Kidney tubule cell (primary cell): ENCODE data around the gene BLID.

ENCODE experiments used
- DNase-seq: peaks from one replicate; pipeline ENCODE4 v3.0.0-alpha.2; 2018; ENCODE audit warnings: low spot score

BLID gene

DNA sequence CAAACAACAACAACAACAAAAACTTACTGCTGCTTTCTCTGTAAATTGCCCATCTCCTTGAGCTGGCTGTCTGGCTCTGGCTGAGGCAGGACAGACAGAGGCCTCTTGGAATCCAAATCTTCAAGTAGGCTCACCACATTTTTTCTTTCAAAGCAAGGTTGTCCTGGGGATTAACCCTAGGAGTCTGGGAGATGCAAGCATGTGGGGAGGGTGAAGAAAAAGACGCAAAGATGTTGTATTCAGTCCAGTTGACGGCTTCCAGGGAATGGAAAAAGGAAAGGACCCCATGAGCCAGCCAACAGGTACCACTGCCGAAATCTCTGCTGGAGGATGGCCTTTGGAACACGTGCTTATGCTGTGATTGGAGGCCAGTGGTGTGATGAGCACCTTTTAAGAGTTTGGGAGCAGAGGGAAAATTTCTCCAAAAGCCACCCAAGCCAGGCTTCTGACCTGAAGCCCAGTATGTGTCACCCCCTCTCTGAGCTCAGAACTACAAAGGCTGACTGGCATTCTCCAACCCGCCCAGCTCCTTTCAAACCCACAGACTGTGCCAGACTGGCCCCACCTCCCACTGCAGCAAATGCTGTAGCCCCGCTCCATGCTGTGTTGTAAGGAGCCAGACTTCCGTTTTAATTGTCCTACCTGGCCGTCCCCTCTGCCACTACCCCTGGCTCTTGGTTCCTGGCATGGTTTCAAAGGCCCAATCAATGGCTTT, 10.8 kb downstream of the BLID start:
- DNase-seq, result no peak

DNA sequence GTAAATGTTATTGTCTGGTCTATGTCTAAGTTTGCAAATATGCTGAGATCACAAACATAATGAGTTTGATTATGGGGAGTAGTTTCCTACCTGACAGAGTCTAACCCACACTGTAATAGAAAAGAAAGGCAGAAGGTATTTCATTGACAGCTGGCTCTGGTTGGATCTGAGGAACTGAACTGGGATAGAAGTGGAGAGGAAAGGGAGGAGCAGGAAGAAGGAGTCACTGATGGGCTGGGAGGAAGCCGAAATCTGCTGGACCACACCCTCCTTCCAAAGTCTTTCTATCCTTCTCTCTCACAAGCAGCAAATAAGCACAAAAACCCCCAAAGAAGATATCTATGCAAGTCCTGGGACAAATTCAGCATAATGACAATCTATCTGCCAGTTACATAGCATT, 11.7 kb downstream of the BLID start:
- DNase-seq, result no peak

DNA sequence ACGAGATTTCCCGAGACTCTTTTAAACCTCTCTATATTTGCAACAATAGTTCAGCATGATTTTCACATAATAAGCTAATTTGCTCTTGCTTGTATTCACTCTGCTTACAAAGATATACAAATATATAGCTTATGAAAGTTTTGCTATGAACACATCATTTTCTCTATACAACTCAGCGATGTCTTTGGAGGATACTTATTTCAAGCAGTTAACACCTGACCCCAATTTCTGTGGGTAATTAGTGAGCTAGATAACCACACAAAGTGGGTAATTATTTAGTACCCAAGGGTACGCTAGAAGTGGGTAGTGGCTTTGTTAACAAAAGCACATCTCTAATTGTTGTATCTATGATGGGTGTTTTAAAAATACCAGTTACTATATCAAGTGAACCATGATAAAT, 12.3 kb downstream of the BLID start:
- DNase-seq, result no peak

DNA sequence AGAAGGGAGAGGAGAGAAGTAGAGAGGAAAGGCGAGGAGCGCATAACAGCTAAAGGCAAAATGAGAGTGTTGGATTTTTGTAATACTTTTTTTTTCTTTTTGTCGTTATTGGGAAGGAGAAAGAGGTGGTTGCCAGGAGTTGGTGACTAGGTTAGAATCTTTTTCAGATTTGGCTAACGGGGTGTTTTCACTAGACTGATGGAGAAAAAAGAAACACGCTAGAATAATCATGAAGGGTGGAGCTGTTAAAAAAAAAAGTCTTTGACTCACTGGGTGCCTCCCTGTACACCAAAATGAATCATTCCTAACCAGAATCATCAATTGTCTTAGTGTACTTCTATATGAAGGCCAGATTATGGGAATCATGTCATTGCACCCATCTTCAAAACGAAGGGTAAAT, 12.7 kb downstream of the BLID start:
- no peak for DNase-seq

DNA sequence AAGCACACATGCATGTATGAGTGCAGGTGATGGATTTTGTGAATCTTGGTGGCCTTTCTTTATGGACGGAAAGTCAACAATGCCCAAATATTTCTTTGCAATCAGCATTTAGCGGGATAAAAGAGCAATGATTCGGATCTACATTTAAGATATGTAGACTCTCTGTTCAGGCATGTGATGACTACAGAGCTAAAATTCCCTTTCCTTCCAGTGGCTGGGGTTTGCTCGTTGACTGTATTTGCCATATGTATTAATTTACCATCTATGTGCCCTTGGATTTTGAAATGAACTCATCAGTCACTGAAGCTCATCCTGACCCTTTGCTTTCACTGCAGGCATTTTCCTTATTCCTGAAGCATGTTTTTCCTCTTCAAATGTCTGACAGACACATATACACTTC, 13.6 kb downstream of the BLID start:
- DNase-seq, result no peak

DNA sequence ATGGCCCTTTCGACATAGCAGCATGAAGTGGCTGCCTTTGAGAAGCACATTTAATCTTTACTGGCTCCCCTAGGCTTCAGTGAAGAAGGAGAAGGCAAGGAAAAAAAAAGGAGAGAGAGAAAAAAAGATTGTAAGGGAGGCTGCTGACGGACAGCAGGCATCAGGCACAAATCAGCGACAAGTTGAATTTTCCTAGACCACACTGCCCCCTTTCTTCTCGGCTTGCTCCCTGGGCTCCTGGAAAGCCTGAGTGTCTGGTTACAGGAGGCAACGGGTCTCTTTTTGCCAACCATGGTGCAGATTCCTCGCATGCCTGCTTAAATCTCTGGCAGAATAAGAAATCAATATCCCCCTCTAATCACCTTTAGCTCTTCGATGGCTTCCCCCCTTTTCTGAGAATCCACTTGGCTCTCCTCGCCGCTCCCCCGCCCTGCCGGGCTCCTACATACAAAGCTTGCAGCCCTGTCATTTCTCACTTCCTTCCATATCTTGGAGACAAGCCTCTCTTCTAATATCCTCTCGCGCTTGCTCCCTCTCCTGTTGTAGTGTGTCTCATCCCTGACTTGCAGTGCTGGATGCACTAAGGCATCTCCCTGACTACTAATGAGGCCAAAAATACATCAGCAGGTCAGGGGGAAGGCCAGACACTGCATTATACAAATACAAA, 14.3 kb downstream of the BLID start:
- peak; percentile 42 for DNase-seq

DNA sequence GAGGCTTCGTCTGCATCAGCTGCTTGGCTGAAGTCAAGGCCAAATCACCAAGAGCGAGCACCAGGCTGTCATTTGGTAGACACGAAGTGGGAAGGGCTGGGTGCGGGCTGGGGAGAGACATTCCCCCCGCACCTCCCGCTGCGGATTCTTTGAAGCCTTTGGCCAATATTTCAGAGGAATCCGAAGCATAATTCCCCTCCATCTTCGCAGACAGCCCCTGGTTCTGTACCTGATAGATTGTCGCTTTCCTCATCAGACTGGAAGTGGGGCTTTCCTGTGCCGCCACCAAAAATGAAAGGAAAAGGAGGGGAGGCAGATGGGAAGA, 15.3 kb downstream of the BLID start:
- no peak for DNase-seq

DNA sequence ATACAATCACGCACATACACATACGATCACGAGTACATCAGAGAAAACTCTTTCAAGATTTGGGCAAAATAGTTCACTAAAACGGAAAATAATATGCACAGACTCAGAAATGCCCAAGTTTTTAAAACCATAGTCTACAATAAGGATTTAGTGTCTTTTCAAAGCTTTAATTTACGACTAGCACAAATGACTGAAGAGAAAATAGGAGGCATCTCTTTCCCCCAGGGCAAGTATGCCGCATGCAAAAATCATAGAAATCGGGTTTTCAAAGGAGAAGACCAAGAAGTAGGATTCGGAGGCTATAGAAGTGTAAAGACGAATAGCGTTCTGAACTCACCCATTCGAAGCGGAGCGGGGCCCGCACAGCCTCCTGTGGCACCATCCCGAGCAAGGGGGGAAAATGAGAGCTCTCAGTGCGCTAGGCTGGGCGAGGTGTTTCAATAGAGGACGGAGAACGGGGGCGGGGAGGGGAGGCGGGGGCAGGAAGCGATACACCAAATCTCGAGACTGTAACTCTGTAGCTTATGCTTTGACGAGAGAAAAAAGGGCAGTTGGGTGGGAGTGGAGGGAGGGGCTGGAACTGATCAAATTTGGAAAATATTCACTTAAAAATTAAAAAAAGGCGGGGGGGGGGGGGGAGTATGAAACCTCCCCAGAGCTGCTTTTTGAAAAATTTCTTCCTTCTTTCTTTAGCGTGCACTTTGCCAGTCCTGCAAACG, 15.8 kb downstream of the BLID start:
- DNase-seq, result no peak

DNA sequence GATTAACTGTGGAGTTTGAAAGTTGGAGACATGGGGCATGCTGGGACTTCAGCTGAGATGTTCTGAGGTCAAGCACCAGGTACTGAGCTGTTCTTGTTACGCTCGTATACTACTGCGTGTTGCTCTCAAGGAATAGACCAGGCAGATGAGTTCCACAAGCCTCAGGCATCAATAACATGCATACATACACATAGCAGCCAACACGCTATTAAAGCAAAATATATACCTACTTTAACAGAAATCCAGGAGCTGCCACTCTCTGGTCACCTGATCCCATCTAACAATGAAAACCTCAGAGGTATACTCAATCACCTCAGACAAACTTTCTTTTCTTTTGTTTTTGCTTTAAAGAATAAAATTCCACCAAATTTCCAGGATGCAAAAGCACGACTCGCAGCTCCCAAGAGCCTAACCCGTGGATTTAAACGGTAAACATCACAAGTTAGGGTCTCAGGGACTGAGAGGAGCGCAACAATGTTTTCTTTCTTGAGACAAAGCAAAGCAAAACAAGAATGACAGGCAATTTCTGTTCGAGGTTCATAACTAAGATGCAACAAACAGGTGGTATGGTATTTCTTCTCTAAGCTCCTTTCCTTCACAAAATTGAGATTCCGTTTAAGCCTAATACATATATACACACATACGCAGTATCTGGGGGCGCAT, 16.5 kb downstream of the BLID start:
- DNase-seq, result no peak

DNA sequence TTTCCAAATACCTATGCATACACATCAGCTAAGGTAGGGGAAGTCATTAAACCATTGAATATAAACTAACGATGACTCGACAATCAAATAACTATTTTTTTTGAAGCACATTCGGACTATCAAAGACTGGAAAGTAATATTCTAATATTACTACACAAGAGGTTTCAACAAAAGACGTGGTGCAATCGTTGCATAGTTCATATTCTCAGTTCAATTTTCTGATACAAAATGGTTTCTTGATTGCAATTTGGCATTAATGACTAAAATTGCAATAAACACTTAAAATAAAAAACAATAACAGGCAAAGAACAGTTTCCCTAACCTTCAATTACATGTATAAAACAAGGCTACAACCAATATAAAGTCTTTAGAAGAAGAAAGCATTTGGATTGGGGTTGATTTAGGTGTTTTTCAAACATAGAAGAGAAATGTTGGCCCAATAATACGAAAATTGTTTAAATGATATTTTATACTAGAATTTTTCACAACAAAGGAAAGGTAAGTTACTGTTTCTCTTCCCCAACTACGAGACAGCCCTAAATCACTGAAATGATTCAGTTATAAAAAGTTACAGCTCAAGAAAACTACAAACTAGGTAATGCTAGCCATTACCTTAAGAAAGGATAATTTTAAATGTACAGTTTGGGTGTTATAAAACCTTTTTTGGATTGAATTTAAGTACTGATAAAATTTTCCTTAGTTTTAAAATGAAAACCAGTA, 17.6 kb downstream of the BLID start:
- DNase-seq, result no peak

DNA sequence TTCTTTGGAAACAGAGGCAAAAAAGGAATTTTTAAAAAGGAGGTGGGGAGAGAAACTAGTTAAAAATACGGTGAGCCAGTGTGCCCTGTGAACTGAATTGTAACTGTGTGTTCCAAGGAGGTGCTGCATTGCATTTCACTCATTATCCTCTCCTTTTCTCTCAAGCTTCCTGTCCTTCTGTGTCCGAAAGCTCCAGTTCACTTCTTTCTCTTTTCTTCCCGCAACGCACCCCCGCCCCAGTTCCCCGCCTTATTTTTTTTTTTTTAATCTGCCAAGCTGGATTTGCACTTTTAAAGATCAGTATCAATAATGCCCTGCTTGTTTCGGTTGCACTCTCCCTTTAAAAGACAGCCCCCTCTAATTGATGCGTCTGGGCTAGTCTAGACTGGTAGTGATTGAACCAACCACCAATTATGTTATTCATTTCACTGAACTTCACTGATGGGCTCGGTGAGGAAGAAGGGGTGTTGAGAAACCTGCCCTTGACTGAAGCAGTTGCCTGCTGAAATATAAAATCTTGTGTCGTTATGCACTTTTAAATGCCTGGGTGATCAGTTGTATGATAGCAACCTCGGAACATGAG, 18.5 kb downstream of the BLID start:
- DNase-seq, result no peak

DNA sequence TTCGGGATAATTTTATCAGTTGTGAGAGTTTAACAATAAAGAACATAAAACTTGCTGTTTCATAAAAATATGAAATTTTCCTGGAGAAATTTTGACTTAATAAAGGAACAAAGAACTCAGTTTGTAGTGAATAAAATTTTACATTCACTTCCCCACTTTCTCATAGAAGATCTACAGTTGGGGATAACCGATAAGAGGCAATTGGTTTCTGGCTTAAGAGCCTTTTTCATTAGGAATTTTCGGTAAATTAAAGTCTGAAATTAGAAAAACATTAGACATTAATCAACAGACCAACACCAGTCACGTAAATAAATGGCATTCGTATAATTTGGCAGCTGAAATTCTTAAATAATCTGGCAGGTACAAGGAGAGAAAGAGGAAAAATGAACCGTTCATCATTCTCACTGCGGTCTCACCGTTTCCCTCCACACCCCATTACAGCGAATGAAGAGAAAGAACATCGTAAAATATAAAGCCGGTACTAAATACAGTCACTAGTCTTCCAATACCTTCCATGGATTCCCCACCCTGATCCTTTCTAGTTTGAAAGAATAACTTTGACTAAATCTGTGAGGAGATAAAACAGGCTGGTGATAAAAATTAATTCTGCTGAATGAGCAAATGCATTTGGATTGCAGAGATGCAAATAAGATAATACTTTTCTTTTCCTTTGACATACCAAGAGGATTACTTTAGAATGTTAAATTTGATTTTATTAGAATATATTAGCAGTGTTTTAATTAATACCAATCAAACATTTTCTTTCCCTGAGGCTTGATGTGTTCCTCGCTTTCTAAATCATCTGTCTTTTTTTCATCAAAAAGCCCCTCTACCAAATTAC, 19.5 kb downstream of the BLID start:
- DNase-seq, result no peak

DNA sequence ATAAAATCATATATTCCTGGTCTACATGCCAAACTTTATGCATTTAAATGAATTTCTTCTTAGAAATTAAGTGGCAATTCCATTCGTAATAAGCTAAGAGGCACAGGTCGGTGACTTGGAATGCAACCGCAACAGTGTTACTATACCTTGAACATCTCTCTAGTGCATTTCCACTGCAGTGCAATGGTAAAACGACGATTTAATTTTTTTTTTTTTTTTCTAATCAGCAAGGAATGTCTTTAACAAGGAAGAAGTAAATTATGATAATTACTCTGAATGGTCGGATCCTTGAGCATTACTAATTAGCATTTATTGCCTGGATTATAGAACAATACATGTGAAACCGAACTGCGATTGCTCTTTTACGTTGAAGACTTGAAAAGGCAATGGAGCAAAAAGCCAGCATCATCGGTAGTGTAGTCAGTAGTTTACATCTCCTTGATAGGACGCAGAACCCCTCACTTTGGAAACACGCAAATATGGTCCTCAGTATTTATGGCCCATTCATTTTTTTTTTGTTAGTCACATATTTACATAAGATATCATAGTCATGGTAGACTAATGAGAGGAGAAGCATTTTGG, 20.2 kb downstream of the BLID start:
- no peak for DNase-seq

DNA sequence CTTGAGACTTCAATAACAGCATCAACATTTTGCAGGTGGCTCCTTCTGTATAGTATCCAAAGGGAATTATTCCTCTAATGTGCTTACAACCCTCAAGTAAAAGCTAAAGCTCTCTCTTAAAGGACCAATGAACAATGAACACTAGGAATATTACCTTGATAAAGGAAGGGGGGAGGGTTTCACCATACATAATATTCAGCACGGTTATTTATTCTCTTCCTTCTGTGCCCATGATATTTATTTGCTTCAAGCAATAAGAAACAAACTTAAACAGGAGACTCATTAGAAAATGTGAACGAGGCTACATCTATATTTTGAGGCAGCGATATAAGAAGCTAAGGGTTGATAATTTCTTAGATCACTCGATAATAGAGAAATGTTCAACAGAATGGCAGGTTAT, 21.2 kb downstream of the BLID start:
- DNase-seq, result no peak

DNA sequence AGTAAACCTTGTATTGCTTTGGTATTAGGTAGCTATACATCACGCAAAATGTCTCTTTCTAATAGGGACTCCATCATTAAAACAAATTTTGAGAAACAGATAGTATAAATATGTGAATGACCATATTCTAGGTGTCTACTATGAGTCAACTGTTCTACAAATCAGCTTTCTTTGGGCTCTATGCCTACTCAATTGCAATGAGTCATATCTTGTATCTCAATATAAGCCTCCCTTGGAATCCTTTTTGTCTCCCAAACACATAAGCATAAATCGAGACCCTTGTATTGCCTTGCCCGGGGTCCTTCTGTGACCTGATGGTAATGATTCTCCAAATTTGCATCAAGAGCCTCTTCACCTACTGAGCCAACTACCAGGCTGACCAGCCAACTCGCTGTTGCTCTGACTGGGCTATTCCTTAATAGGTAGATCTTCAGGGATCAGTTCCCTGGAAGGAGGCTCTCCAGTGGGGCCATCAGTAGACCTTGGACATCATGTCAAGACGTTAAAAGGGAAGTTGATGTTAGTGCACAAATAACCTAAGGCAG, 22.2 kb downstream of the BLID start:
- no peak for DNase-seq

DNA sequence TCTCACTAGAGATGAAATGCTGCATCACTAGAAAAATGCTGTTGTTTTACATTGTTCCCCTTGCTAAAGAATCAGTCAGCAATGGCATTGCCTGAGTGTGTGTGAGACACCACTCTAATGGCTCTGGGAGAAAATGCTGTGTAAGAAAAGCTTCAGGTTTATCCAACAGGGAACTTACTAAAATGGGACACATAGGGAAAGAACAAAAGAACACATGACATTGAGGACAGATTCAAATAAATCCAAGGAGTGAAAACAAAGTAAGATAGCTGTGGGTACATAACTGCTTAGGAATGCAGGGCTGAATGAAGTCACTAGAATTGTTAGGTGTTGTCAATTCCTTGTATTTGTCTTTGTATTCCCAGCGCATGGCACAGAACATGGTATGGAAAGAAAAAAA, 24.2 kb downstream of the BLID start:
- no peak for DNase-seq

DNA sequence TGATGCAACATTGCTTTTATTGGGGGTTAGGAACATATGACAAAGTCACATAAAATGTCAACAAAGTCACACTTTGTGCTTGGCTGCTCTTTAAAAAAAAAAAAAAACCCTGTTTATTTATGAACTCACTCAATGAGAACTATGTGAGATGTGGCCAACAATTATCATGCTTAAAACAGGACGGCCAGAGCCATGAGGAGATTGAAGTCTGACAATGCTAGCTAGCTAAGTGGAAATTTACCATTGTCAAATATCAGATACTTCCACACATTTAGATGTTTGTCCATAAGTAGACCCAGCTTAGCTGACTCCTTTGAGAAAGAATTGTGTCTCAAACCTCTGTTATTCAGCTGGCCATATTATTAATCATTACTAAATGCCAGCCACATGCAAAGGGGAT, 26.9 kb downstream of the BLID start:
- peak; percentile 49 for DNase-seq

DNA sequence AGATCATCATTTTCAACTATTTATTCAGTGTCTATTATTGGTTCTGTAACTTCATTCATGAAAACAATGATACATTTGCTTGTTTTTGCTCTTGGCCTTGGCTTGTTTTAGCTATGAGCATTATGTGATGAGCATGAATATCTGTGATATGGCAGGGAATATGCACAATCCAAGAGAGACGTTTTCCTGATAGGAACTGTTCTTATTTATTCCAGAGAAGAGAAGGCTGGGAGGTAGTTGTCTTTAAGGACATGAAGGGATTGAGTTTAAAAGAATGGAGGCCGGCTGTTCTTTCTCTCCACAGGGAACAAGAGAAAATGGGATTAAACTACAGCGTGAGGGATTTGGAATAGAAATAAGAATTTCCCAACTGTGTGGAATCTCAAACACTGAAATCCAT, 30.3 kb downstream of the BLID start:
- DNase-seq, result no peak

DNA sequence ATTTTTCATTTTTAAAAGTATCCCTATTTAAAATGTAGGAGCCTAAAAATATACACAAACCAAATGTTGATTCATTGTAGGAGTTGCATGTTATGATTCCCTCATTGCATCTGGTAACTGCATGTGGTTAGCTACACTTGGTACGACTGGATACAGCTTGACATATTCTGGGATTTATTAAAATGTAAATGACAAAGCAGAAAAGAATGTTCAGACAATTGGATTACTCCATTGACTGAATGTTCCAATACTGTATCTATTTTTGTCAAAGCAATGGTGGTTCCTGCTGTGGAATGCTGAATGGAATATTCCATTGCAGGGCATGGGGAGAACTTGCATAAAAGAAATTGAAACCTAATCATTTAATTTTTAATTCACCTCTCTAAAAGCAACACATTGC, 30.8 kb downstream of the BLID start:
- DNase-seq, result peak; percentile 62

DNA sequence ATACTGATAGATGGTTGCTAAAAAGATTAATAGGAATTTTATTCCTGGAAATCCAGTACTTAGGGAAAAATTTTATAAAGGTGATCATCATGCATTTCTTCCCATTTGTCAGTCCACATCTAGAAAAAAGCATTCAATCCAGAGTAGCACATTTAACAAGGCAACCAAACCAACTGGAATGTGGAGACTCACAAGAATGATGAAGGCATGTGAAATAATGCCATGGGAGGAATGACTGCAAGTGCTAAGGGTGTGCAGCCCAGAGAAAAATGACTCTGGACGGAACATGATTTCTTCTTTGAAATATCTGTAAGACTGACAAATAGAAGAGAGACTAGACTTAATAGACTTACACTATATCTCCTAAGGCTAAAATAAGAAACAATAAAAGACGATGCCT, 33.8 kb downstream of the BLID start:
- no peak for DNase-seq
